GM12875 (cell line): Measurements from ENCODE around the gene TCOF1.

Experiments
- H3K4me3 ChIP-seq: one replicate; pipeline ENCODE4 v1.5.1; 2011; ENCODE audit warnings: low read depth, low read length, control low read depth
- CTCF ChIP-seq: IDR thresholded peaks from 2 replicates; pipeline ENCODE4 v1.5.1; 2011; ENCODE audit warnings: low read depth, mild to moderate bottlenecking, control low read depth, inconsistent platforms, low read length, moderate library complexity, borderline replicate concordance; ENCODE audit not compliant: insufficient read depth

TCOF1 gene

GRCh38 chr5:150349681-150350275, 7.7 kb upstream of the TCOF1 start:
- no peak for TF ChIP-seq CTCF
- no peak overlapping the region for H3K4me3 ChIP-seq

- H3K4me3 ChIP-seq, result no peak overlapping the region
- peak; percentile 69 for TF ChIP-seq CTCF
These were observed 6.8 kb upstream of the TCOF1 start for GRCh38 chr5:150350524-150351344.

- no peak overlapping the region for H3K4me3 ChIP-seq
- no peak for TF ChIP-seq CTCF
These were observed 5.1 kb upstream of the TCOF1 start for GRCh38 chr5:150352244-150353031.

- no peak for TF ChIP-seq CTCF
- no peak overlapping the region for H3K4me3 ChIP-seq
These were observed 4.3 kb upstream of the TCOF1 start for GRCh38 chr5:150353032-150353675.

GRCh38 chr5:150355791-150356190, 1.7 kb upstream of the TCOF1 start:
- no peak overlapping the region for H3K4me3 ChIP-seq
- TF ChIP-seq CTCF, result no peak

GRCh38 chr5:150356575-150357294, 762 bp upstream of the TCOF1 start:
- no peak for TF ChIP-seq CTCF
- peak overlapping the region; percentile 31 for H3K4me3 ChIP-seq
